Measurements from ENCODE around the gene GSE1. TPM values are rescaled to one million over a fixed set of nuclear protein-coding genes. Genes with fewer than 3 reads are reported as not detected.

GSE1 gene
- total and polyA plus RNA-seq, 9 of the 15 experiments (the other 6 are each of a cell fraction or from before 2014, with no cell fraction given) = 12.2 to 244 (median 57.9) TPM

- TF ChIP-seq SIX5 (IDR thresholded peaks at IDR 0.05; ENCODE audit: borderline replicate concordance in 1 of 2, insufficient read depth in 1 of 2, low read depth in 1 of 2, low read length in 2 of 2) (no peak; a peak in 1 of 4 replicates), AFF4 (CRISPR knock-in tag; IDR thresholded peaks at IDR 0.05) (no peak), FOXP1 (CRISPR knock-in tag; IDR thresholded peaks at IDR 0.05) (no peak), TFE3 (CRISPR knock-in tag; IDR thresholded peaks at IDR 0.05) (no peak), TCF15 (CRISPR knock-in tag; IDR thresholded peaks at IDR 0.05) (no peak), ZBTB40 (IDR thresholded peaks at IDR 0.05) (no peak; the same call in 1 of the 2 replicates), ZBTB40 (CRISPR knock-in tag; IDR thresholded peaks at IDR 0.05) (no peak), NELFE (IDR thresholded peaks at IDR 0.05; ENCODE audit: insufficient read depth, insufficient read length) (no peak), PPARD (CRISPR knock-in tag; IDR thresholded peaks at IDR 0.05) (no peak), ZC3H4 (CRISPR knock-in tag; IDR thresholded peaks at IDR 0.05; ENCODE audit: borderline replicate concordance) (no peak), ZNF778 (CRISPR knock-in tag; IDR thresholded peaks at IDR 0.05) (no peak)
Measured at GRCh38 chr16:85569615-85570212, 43.4 kb upstream of the GSE1 start (continued).
